Activated naive CD8-positive, alpha-beta T cell (primary cell): ENCODE results near the gene SHROOM3.

Experiments used
- H3K27ac Mint-ChIP-seq: one replicate; pipeline ENCODE4 v1.8.0; 2021; ENCODE audit warnings: mixed read lengths
- H3K27me3 Mint-ChIP-seq: one replicate; pipeline ENCODE4 v1.8.0; 2021; ENCODE audit warnings: mixed read lengths
- H3K36me3 Mint-ChIP-seq: one replicate; pipeline ENCODE4 v1.8.0; 2021; ENCODE audit warnings: mixed read lengths
- H3K4me1 Mint-ChIP-seq: one replicate; pipeline ENCODE4 v1.8.0; 2021; ENCODE audit warnings: low read depth, mixed read lengths
- H3K4me3 Mint-ChIP-seq: one replicate; pipeline ENCODE4 v1.8.0; 2021; ENCODE audit warnings: mild to moderate bottlenecking, mixed read lengths
- H3K9me3 Mint-ChIP-seq: one replicate; pipeline ENCODE4 v1.8.0; 2021; ENCODE audit warnings: low read depth, mixed read lengths

The SHROOM3 gene

GRCh38 chr4:76458825-76459224 is 23.8 kb downstream of the SHROOM3 start:
- no peaks in the 10 kb centered on the region for H3K36me3 Mint-ChIP-seq
- H3K4me1 Mint-ChIP-seq = no peaks in the 10 kb centered on the region
- H3K27me3 Mint-ChIP-seq = peaks cover 3% of the 10 kb centered on the region
- no peak overlapping the region for H3K4me3 Mint-ChIP-seq
- peaks cover 8% of the 10 kb centered on the region for H3K9me3 Mint-ChIP-seq
- no peak overlapping the region for H3K27ac Mint-ChIP-seq

- Mint-ChIP-seq H3K27me3 (peaks cover 3% of the 10 kb centered on the region), H3K4me1 (no peaks in the 10 kb centered on the region), H3K36me3 (no peaks in the 10 kb centered on the region), H3K4me3 (no peak overlapping the region), H3K27ac (no peak overlapping the region), H3K9me3 (peaks cover 8% of the 10 kb centered on the region)
Measured at GRCh38 chr4:76459291-76459723, 24.3 kb downstream of the SHROOM3 start.

- Mint-ChIP-seq H3K9me3 (peaks cover 8% of the 10 kb centered on the region), H3K4me1 (no peaks in the 10 kb centered on the region), H3K27me3 (peaks cover 1% of the 10 kb centered on the region), H3K4me3 (no peak overlapping the region), H3K27ac (no peak overlapping the region), H3K36me3 (no peaks in the 10 kb centered on the region)
Measured at GRCh38 chr4:76463568-76463967, 28.5 kb downstream of the SHROOM3 start.

GRCh38 chr4:76470064-76470463 is 35.0 kb downstream of the SHROOM3 start:
- Mint-ChIP-seq H3K4me1 (no peaks in the 10 kb centered on the region), H3K27me3 (no peaks in the 10 kb centered on the region), H3K27ac (no peak overlapping the region), H3K4me3 (no peak overlapping the region), H3K9me3 (no peaks in the 10 kb centered on the region), H3K36me3 (no peaks in the 10 kb centered on the region)

GRCh38 chr4:76470532-76470931 is 35.5 kb downstream of the SHROOM3 start:
- Mint-ChIP-seq H3K4me3 (no peak overlapping the region), H3K27ac (no peak overlapping the region)

GRCh38 chr4:76476571-76476970 is 41.5 kb downstream of the SHROOM3 start:
- H3K27ac Mint-ChIP-seq = no peak overlapping the region
- H3K9me3 Mint-ChIP-seq = peaks cover 4% of the 10 kb centered on the region
- H3K4me1 Mint-ChIP-seq = no peaks in the 10 kb centered on the region
- peaks cover 4% of the 10 kb centered on the region for H3K36me3 Mint-ChIP-seq
- H3K27me3 Mint-ChIP-seq = peaks cover 15% of the 10 kb centered on the region
- no peak overlapping the region for H3K4me3 Mint-ChIP-seq

More at GRCh38 chr4:76470532-76470931, 35.5 kb downstream of the SHROOM3 start:
- Mint-ChIP-seq H3K36me3 (no peaks in the 10 kb centered on the region), H3K9me3 (no peaks in the 10 kb centered on the region), H3K4me1 (no peaks in the 10 kb centered on the region), H3K27me3 (no peaks in the 10 kb centered on the region)

GRCh38 chr4:76484654-76485053 is 49.6 kb downstream of the SHROOM3 start:
- Mint-ChIP-seq H3K4me3 (no peak overlapping the region), H3K9me3 (no peaks in the 10 kb centered on the region), H3K36me3 (no peaks in the 10 kb centered on the region), H3K27ac (no peak overlapping the region), H3K4me1 (no peaks in the 10 kb centered on the region), H3K27me3 (peaks cover 7% of the 10 kb centered on the region)

GRCh38 chr4:76485450-76485849 is 50.4 kb downstream of the SHROOM3 start:
- Mint-ChIP-seq H3K9me3 (no peaks in the 10 kb centered on the region), H3K4me1 (no peaks in the 10 kb centered on the region), H3K36me3 (no peaks in the 10 kb centered on the region), H3K27ac (no peak overlapping the region), H3K27me3 (peaks cover 5% of the 10 kb centered on the region), H3K4me3 (no peak overlapping the region)

- H3K4me3 Mint-ChIP-seq = no peak overlapping the region
- H3K9me3 Mint-ChIP-seq = no peaks in the 10 kb centered on the region
- H3K27me3 Mint-ChIP-seq = no peaks in the 10 kb centered on the region
- no peak overlapping the region for H3K27ac Mint-ChIP-seq
- H3K36me3 Mint-ChIP-seq = no peaks in the 10 kb centered on the region
- H3K4me1 Mint-ChIP-seq = no peaks in the 10 kb centered on the region
Measured at GRCh38 chr4:76486588-76487276, 51.7 kb downstream of the SHROOM3 start.

- Mint-ChIP-seq H3K4me1 (no peaks in the 10 kb centered on the region), H3K9me3 (no peaks in the 10 kb centered on the region), H3K36me3 (no peaks in the 10 kb centered on the region), H3K27me3 (peaks cover 1% of the 10 kb centered on the region), H3K4me3 (no peak overlapping the region), H3K27ac (no peak overlapping the region)
Measured at GRCh38 chr4:76487621-76488020, 52.6 kb downstream of the SHROOM3 start.

- H3K27me3 Mint-ChIP-seq = peaks cover 1% of the 10 kb centered on the region
- H3K9me3 Mint-ChIP-seq = no peaks in the 10 kb centered on the region
- no peaks in the 10 kb centered on the region for H3K4me1 Mint-ChIP-seq
- no peaks in the 10 kb centered on the region for H3K36me3 Mint-ChIP-seq
- H3K27ac Mint-ChIP-seq = no peak overlapping the region
- H3K4me3 Mint-ChIP-seq = no peak overlapping the region
Measured at GRCh38 chr4:76488455-76488854, 53.4 kb downstream of the SHROOM3 start.

GRCh38 chr4:76488888-76489685 is 54.1 kb downstream of the SHROOM3 start:
- no peaks in the 10 kb centered on the region for H3K9me3 Mint-ChIP-seq
- H3K27ac Mint-ChIP-seq = no peak overlapping the region
- no peaks in the 10 kb centered on the region for H3K4me1 Mint-ChIP-seq
- H3K27me3 Mint-ChIP-seq = peaks cover 1% of the 10 kb centered on the region
- no peaks in the 10 kb centered on the region for H3K36me3 Mint-ChIP-seq
- H3K4me3 Mint-ChIP-seq = no peak overlapping the region

GRCh38 chr4:76489686-76490161 is 54.7 kb downstream of the SHROOM3 start:
- Mint-ChIP-seq H3K27me3 (peaks cover 1% of the 10 kb centered on the region), H3K4me1 (no peaks in the 10 kb centered on the region), H3K9me3 (no peaks in the 10 kb centered on the region), H3K4me3 (no peak overlapping the region), H3K27ac (no peak overlapping the region), H3K36me3 (no peaks in the 10 kb centered on the region)

- Mint-ChIP-seq H3K9me3 (no peaks in the 10 kb centered on the region), H3K4me3 (no peak overlapping the region), H3K27ac (no peak overlapping the region), H3K27me3 (peaks cover 1% of the 10 kb centered on the region), H3K36me3 (no peaks in the 10 kb centered on the region), H3K4me1 (no peaks in the 10 kb centered on the region)
Measured at GRCh38 chr4:76492055-76492454, 57.0 kb downstream of the SHROOM3 start.

- Mint-ChIP-seq H3K36me3 (no peaks in the 10 kb centered on the region), H3K9me3 (no peaks in the 10 kb centered on the region), H3K4me1 (no peaks in the 10 kb centered on the region), H3K27me3 (peaks cover 1% of the 10 kb centered on the region), H3K4me3 (no peak overlapping the region), H3K27ac (no peak overlapping the region)
Measured at GRCh38 chr4:76494243-76494642, 59.2 kb downstream of the SHROOM3 start.
